Muscle of arm (tissue), 12 donors: Measurements from ENCODE around the gene MOB1B. TPM values are rescaled to one million over a fixed set of nuclear protein-coding genes. Genes with fewer than 3 reads are reported as not detected.

ENCODE experiments used
- DNase-seq: peaks from one replicate; pipeline ENCODE4 v3.0.0-alpha.2; 2013
- polyA plus RNA-seq, 12 donors: library from polyadenylated mRNA; unstranded; fragments of 120-200 nt; gene quantifications; one replicate each; pipeline ENCODE4 v1.2.1, GENCODE V29; 2013; ENCODE audit not compliant: insufficient read length in 12 of 12

MOB1B gene
- polyA plus RNA-seq, 12 donors = 22.6 to 79.3 (median 35.6) TPM

DNA sequence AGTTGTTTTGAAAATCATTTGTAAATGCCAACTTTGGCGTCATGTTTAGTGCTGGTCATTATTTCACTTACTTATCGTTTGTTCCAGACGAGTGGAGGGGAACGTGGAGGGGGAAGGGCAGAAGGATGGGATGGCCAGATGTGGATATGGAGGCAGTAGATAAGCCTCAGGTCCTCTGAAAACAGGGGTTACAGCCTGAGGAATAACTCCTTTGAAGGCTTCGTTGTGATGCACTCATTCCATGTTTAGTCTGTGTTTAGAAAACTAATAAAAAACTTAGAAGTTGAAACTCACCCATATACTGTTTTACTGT, 1.1 kb downstream of the MOB1B start:
- peak; percentile 35 for DNase-seq

GRCh38 chr4:70908993-70909556, 6.9 kb downstream of the MOB1B start:
- DNase-seq = no peak

DNA sequence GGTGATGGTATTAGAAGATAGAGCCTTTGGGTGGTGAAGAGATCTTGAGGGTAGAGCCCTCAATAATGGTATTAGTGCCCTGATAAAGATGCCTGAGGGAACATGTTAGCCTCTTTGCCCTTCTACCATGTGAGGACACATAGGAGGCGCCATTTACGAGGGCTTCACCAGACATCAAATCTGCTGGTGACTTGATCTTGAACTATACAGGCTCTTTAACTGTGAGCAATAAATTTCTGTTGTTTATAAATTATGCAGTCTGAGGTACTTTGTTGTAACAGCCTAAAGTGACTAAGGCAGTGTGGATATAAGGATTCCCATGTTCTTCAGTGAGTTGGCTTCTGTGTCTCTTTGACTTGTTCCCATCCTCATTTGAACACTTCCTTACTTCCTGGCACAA, 11.8 kb downstream of the MOB1B start:
- no peak for DNase-seq

DNA sequence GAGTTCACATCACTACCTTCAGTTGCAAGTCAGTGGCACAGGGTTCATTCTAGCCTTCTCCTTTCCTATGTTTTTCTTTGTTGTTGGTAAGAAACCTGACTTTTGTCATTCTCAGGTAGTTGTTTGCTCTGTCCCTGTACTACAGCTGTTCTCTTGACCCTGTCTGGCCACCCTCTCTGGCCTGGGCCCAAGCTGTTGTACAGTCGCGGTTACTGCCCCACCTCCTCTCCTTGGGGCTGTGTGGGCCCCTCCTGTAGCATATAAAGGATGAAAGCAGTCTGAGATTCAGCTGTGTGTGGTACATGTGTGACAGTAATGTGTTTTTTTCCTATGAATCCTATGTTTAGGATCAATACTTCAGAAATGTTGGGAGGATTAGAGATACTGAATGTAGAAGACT, 12.5 kb downstream of the MOB1B start:
- no peak for DNase-seq

DNA sequence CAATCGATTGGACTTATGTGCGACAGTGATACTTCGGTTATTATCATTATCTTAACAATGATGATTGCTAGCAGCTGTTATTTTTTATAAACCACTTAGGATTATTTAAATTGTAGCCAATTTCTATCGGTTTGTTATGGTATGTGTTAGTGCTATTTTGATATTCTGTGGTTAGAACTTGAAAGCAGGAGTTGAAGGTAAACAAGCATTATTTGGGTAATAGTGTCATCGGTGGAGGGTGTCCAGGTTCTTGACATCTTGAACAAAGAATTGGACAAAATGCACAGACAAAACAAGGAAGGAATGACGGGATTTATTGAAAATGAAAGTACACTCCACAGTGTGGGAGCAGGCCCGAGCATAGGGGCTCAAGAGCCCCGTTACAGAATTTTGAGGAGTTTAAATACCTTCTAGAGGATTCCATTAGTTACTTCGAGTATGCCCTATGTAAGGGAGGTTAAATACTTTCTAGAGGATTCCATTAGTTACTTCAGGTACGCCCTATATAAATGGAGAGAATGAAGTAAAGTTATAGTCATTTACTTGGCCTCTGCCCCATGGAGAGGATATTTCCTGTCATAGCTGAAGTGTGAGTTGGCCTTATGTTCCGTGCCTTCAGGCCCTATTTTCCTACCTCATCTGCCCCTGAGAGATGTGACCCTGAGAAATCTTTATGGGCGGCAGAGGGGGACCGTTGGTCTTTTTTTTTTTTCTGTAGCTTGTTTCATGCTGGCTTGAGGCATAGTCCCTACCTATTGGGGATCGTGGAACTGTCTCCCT, 13.1 kb downstream of the MOB1B start:
- DNase-seq = no peak

- no peak for DNase-seq
Measured at GRCh38 chr4:70915874-70916559, 13.8 kb downstream of the MOB1B start.

DNA sequence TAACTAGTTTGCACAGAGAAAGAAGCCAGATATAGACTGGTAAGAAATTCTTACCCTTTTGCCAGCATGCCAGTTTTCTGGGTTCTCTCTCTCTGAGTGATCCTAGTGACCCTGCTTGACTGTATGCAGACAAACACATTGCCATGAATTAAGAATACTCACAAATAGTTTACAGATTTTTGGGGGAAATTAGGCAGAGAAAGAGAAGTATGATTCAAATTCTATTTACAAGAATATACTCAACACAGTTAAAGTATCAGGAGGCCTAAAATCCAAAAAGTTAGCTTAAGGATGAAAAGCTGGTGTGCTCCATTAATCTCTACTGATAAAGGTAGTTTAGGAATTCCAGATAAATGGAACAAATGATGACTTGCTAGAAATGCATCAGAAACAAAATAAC, 18.4 kb downstream of the MOB1B start:
- no peak for DNase-seq

DNA sequence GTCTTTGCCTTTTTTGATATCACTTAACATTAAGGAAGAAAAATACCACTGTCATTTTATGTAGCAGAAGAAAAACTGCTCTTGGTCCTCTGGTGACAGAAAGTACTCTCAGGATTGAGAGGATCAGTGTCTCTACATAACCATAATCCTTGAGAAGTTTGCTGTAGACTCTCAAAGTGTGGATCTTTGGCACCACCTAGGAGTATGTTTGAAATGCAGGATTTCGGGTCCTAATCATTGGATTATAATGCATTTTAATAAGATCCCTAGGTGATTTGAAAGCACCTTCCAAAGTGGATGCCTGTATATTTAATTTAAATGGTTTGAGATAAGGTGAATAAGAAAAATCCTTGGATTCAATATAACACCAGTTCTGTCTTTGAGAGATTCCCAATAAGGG, 23.2 kb downstream of the MOB1B start:
- no peak for DNase-seq

GRCh38 chr4:70925899-70926635, 23.9 kb downstream of the MOB1B start:
- DNase-seq = no peak

DNA sequence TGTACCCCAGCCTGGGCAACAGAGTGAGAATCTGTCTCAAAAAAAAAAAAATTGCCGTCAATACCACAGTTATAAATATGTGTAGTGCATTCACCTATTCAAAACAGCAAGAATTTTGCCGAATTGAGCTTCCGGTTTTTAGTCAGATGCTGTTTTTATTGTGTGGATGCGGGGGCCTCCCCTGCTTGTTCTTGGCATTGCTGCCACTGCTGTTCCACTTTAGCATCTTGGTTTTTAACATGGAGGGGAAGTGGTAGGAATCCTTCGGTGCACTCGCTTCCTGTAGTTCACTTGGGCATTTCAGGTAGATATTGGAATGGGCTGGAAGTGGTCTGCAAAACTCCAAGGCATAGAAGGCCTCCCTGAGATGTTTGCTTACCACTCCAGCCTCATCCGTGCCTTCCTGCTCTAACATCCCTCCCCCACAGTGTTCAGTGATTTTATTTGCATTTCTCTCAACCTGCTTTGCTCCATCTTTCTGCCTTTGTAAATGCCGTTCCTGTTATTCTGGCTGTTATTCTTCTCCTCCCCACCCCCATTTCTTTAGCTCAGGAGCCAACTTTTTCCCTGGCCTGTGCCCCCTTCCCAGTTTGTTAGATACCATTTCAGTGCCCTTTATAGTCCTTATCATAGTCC, 25.5 kb downstream of the MOB1B start:
- no peak for DNase-seq

GRCh38 chr4:70930530-70931256, 28.5 kb downstream of the MOB1B start:
- no peak for DNase-seq

DNA sequence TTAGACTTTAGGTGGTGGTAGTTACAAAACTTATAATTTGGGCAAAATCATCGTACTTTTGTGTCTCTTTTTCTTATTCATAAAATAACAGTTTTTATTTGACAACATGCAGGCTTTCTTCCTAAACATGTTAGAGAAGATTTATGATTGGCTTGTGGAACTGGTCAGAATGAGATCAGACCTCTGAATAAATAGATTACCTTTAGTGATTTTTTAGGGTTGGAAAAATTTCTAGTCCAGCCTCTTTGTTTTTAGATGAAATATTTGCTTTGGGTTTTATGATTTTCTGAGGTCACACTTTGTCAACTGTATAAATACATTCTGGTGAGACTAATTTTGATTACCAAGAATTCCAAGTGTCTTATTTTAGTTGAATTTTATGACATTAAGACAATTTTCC, 29.2 kb downstream of the MOB1B start:
- DNase-seq = no peak

- no peak for DNase-seq
Measured at GRCh38 chr4:70932984-70933383, 30.8 kb downstream of the MOB1B start.

DNA sequence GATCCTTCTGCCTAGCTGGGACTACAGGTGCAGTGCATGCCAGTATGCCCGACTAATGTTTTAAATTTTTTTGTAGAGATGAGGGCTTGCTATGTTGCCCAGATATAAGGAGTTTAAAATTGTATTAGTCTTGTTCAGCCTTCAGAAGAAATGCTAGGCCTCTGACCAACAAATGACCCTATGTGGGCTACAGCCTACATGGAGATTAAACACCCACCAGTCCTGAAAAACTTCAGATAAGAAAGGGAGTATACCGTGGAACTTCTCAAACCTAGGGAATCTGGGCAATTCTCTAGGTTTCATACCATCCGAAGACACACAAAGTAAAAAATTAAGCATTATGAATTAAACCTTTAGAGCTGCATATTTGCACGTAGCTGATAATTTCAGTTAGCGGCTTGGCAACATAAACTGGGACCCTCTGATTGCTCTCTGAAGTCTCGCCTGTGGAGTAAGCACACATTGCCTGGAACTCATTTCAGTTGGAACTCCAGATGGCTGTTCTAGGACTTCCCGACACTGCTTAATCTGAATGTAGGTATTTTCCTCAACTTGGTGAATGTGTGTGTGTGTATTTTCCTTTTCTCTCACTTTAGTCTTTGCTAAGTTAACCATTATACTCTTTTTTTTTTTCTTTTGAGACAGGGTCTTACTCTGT, 33.0 kb downstream of the MOB1B start:
- no peak for DNase-seq

- no peak for DNase-seq
Measured at GRCh38 chr4:70936200-70936787, 34.1 kb downstream of the MOB1B start.

DNA sequence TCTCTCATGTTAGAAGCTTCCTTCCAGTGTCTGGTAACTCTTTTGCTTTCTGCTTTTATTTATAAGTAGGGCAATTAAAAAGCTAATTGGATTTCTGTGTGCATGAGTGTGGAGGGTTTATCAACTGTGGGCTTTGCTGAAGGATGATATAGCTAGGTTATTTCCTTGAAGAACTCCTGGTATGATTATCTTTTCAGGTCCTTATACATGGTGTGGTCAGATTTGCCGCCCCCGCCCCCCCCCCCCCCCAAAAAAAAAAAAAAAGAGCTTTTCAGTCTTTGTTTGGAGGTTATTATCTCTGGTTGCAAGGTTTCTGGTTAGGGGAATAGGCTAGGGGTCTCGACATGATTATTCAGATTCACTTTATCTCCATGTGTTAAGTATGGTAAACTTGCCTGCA, 35.9 kb downstream of the MOB1B start:
- no peak for DNase-seq

DNA sequence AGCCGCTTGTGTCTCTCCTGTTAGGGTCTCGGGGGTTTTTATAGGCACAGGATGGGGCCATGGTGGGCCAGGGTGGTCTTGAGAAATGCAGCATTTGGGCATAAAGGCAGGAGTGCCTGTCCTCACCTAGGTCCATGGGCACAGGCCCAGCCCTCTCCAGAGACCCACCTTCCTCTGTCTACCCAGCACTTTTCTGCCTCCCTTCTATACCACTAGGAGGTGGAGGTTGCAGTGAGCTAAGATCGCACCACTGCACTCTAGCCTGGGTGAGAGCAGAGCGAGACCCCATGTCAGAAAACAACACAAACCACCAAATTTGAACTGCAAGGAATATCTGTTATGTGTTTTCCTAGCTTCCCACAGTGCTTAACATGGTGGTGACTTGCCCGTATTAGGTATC, 38.0 kb downstream of the MOB1B start:
- no peak for DNase-seq

DNA sequence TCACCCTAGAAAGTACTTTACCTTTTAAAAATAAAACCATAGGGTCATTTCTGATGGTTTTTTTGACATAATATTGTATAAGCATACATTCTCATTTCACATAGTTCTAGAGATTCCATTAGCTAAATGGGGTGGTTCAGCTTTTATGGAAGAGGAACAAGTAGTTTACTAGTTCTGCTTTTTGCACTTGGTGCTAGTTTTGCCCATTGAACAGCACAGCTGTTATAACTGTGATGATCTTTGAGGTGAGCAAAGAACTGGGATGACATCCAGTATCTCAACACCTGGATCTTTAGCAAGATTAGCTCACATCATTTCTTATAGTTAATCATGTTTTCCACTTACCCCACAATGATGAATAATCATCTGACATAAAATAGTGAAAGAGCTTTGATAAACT, 40.9 kb downstream of the MOB1B start:
- no peak for DNase-seq

DNA sequence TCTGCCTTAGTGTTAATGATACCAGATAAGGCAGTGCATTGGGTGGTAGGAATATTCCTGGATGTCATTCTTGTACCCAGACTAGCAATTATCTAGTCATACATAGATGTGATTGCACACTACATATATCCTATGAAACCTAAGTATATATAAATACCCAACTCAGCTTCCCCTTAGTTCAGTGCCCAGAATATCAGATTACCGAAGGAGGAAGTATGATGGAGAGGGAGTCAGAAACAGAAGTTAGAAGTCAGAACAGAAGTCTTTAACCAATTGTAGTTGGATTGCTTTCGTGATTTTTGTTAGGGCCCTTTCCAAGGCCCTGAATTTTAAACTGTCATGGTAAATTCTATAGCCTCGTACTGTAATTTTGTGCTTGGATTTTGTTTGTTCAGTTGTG, 42.9 kb downstream of the MOB1B start:
- DNase-seq = no peak

DNA sequence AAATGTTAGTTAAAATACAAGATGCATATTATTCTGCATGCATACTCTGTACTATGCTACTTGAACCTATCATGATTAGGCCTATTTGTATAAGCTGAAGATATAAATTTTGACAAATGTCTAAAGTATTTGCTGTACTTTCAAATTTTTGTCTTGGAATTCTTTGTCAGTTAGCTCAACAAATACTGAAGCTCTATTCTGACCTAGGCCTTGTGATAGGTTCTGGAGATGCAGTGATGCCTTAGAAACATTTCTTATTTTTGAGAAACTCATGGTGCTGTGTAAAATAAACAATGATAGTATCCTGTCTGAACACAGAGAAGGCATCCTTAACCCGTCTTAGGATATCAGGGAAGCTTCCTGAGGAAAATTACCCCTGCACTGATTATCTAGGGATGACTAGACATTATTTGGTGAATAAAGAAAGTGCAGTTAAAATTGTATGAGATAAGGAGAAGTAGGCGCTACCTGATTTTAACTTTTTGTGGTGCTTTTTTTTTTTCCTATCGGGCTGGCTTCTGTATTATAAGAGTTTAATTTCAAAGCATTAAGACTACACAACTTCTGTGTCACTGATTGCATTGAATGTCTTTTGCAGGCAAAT, 43.4 kb downstream of the MOB1B start:
- DNase-seq = no peak
